Esophagus muscularis mucosa (tissue), 4 donors: ENCODE results near the gene BSN. TPM values are rescaled to one million over a fixed set of nuclear protein-coding genes. Genes with fewer than 3 reads are reported as not detected.

Experiments used
- DNase-seq: peaks from one replicate; pipeline ENCODE4 v3.0.0-alpha.2; 2017; ENCODE audit errors: extremely low spot score
- H3K27ac ChIP-seq, 4 donors: fragments of 200-600 bp; sonication (generic); replicated peaks in 1 of 4; 1 replicate in 3 of 4; 2 replicates in 1 of 4; pipeline ENCODE4 v1.5.1; 2016 to 2019; ENCODE audit warnings: mild to moderate bottlenecking in 1 of 4
- H3K27me3 ChIP-seq, 4 donors: fragments of 200-600 bp; sonication (generic); one replicate each; pipeline versions ENCODE4 v1.5.1 to v1.6.0; 2016 to 2019
- H3K36me3 ChIP-seq, 4 donors: fragments of 200-600 bp; sonication (generic); one replicate each; pipeline ENCODE4 v1.5.1; 2016 to 2019
- H3K4me1 ChIP-seq, 4 donors: fragments of 200-600 bp; sonication (generic); one replicate each; pipeline ENCODE4 v1.5.1; 2016 to 2019
- H3K4me3 ChIP-seq, 4 donors: fragments of 200-600 bp; sonication (generic); 1 replicate in 2 of 4; 2 replicates in 2 of 4; pipeline ENCODE4 v1.5.1; 2016 to 2019; ENCODE audit warnings: mild to moderate bottlenecking in 4 of 4, moderate library complexity in 1 of 4
- H3K9me3 ChIP-seq, 4 donors: fragments of 200-600 bp; sonication (generic); 1 replicate in 3 of 4; 2 replicates in 1 of 4; pipeline ENCODE4 v1.5.1; 2016 to 2019
- EP300 ChIP-seq: sonication (generic); formaldehyde crosslinking; IDR thresholded peaks from one replicate; pipeline ENCODE4 v1.6.1; 2017; ENCODE audit warnings: antibody characterized with exemption
- POLR2A ChIP-seq: fragments of 450-650 bp; IDR thresholded peaks from one replicate; pipeline ENCODE4 v1.6.1; 2017; ENCODE audit warnings: antibody characterized with exemption, moderate library complexity, mild to moderate bottlenecking, low read depth
- POLR2AphosphoS5 ChIP-seq, 2 donors: sonication (generic); formaldehyde crosslinking; IDR thresholded peaks; one replicate each; pipeline ENCODE4 v1.6.1; 2017; ENCODE audit warnings: antibody characterized with exemption in 2 of 2
- WGBS: methylation state at CpG from one replicate; pipeline ENCODE4 v1.1.5; 2018; 5-methylcytosine and 5-hydroxymethylcytosine counted together
- intact Hi-C: fragments of 100-400 bp; cut with DNase I; formaldehyde crosslinking; loops from one replicate; pipeline ENCODE4 v1.15.1; 2023
- total RNA-seq, 4 donors: library from RNA; depleted of rRNA; stranded (reverse); fragments of >200 nt; gene quantifications; one replicate each; pipeline versions ENCODE4 v1.1.0 to v1.2.1, GENCODE V29; 2016
- TF ChIP-seq, protein P1 (sequence below), 3 experiments: fragments of 200-600 bp in 2 of 3; fragments of 450-650 bp in 1 of 3; sonication (generic) in 2 of 3; IDR thresholded peaks; one replicate each; pipeline ENCODE4 v1.5.1; 2017 to 2019; ENCODE audit warnings: antibody characterized with exemption in 3 of 3, mild to moderate bottlenecking in 2 of 3, moderate library complexity in 1 of 3

Gene BSN
- total RNA-seq, 4 donors from 2014 or later: 0.42 to 1.7 (median 0.78) TPM

DNA sequence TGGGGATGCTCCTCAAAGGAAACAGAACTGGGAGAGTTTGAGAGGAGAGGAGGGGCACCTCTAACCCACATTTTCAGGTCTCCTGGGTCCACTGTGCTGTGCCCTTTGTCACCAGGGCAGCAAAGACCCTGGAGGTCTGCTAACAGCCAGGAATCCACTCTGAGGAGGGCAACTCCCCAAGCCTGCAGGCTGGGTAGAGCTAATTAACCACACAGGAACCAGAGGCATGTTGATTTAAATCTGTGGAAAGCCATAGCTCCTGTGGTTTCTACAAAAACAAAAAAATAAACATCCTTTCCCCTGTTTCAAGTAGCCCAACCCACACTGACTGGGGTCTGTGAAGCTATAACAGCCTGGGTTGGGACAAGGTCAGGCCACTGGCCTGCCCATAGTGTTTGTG is 2.2 kb upstream of the BSN start:
- intact Hi-C loops: no loop called here
- no peak overlapping the region for H3K27ac ChIP-seq
- no peaks in the 10 kb centered on the region for H3K9me3 ChIP-seq
- H3K4me1 ChIP-seq: peaks cover 15 to 23% (median 21%) of the 10 kb centered on the region in 4 donors
- no peaks in the 10 kb centered on the region for H3K36me3 ChIP-seq
- DNase-seq: no peak
- no peak overlapping the region for H3K4me3 ChIP-seq
- TF ChIP-seq EP300 (no peak), POLR2AphosphoS5 (IDR thresholded peaks at IDR 0.05) (no peak), POLR2A (no peak)
- TF ChIP-seq, protein P1, sequence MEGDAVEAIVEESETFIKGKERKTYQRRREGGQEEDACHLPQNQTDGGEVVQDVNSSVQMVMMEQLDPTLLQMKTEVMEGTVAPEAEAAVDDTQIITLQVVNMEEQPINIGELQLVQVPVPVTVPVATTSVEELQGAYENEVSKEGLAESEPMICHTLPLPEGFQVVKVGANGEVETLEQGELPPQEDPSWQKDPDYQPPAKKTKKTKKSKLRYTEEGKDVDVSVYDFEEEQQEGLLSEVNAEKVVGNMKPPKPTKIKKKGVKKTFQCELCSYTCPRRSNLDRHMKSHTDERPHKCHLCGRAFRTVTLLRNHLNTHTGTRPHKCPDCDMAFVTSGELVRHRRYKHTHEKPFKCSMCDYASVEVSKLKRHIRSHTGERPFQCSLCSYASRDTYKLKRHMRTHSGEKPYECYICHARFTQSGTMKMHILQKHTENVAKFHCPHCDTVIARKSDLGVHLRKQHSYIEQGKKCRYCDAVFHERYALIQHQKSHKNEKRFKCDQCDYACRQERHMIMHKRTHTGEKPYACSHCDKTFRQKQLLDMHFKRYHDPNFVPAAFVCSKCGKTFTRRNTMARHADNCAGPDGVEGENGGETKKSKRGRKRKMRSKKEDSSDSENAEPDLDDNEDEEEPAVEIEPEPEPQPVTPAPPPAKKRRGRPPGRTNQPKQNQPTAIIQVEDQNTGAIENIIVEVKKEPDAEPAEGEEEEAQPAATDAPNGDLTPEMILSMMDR (IDR thresholded peaks at IDR 0.05): no peak
- no peaks in the 10 kb centered on the region for H3K27me3 ChIP-seq

GRCh38 chr3:49553324-49553691 is 969 bp upstream of the BSN start:
- no peak for TF ChIP-seq EP300
- TF ChIP-seq POLR2AphosphoS5 (IDR thresholded peaks at IDR 0.05): no peak
- TF ChIP-seq POLR2A: no peak
- TF ChIP-seq, protein P1 (IDR thresholded peaks at IDR 0.05): no peak
- Histone ChIP-seq H3K4me3 (peak overlapping the region; percentile 71 to 86 (median 74)), H3K36me3 (no peaks in the 10 kb centered on the region), H3K9me3 (no peaks in the 10 kb centered on the region), H3K27me3 (no peaks in the 10 kb centered on the region), H3K4me1 (peaks cover 15 to 23% (median 21%) of the 10 kb centered on the region in 4 donors), H3K27ac (peak overlapping the region; percentile 78 to 85 (median 80))
- WGBS: 52% methylated on average over 8 of the region's 8 CpGs
- no peak for DNase-seq
- intact Hi-C loops: loop anchor here (1.0 kb wide), 1 partner anchor 11 kb away; no protein-coding TSS in a partner anchor

DNA sequence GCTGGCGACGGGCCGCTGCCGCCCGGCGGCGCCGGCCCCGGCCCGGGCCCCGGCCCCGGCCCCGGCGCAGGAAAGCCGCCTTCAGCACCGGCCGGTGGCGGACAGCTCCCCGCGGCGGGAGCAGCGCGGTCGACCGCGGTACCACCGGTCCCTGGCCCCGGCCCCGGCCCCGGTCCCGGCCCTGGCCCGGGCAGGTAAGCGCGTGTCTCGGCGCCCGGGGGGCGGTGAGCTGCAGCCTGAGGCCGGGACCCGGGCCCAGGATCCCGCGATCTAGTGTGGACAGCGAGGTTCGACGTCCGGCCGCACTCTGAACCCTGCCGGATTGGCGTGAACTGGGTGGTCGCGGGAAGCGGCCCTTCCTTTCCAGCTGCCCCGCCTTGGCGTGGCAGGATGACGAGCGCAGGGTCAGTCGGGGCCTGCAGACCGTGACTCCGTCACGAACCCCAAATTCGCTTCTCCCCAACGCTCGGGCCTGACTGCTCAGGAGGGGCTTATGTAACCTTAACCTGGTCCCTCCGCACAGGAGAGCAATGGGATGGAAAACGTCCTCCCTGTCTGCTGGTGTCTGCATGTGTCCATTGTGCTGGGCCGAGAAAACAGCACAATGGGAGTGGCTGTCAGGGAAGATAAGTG is 472 bp downstream of the BSN start:
- no peaks in the 10 kb centered on the region for H3K27me3 ChIP-seq
- no peaks in the 10 kb centered on the region for H3K9me3 ChIP-seq
- H3K36me3 ChIP-seq: no peaks in the 10 kb centered on the region
- no peak for TF ChIP-seq POLR2A
- no peak for TF ChIP-seq POLR2AphosphoS5 (IDR thresholded peaks at IDR 0.05)
- no peak for TF ChIP-seq EP300
- TF ChIP-seq, protein P1 (IDR thresholded peaks at IDR 0.05): no peak
- H3K4me3 ChIP-seq: peak overlapping the region; percentile 71 to 86 (median 74)
- H3K4me1 ChIP-seq: peaks cover 15 to 23% (median 21%) of the 10 kb centered on the region in 4 donors
- intact Hi-C loops: no loop called here
- DNase-seq: no peak
- H3K27ac ChIP-seq: peak overlapping the region in 1 of 4 donors; percentile 41
- WGBS: 2% methylated on average over 6 of the region's 66 CpGs

DNA sequence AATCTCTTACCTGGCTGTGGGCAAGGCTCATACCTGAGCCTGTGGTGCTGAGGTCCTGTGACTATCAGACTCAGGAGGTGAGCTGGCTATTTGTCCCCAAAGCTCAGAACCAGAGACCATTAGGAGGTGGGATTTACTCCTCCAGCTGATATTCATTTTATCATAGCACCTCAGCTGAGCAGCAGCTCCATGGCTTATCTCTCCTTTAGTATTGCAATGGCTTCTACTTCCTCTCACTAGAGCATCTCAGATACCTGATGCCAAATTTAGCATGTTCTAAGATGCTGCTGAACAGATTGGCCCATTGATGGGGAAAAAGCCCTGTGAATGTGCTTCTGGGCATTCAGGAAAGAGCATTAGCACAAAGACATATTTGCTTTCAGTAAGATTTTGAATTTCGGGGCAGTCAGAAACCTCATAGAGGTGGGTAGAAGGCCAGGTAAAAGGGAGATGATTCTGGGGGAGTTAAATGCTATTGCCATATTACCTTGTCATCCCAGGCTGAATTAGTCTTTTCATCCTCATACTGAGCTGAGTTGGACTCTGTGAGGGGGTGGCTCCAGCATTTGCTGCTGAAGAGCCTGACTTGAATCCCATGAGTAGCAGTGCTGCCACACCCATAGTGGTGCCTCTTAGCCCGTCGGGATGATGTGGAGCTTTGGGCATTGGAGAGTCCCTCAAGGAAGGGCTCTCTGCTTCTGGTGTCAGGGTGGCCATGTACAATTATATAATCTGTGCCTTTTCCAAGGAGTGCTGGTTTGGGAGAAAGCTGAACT is 2.4 kb downstream of the BSN start:
- Histone ChIP-seq H3K4me3 (no peak overlapping the region), H3K4me1 (peaks cover 15 to 23% (median 21%) of the 10 kb centered on the region in 4 donors), H3K36me3 (no peaks in the 10 kb centered on the region), H3K27ac (no peak overlapping the region), H3K27me3 (no peaks in the 10 kb centered on the region), H3K9me3 (no peaks in the 10 kb centered on the region)
- no peak for DNase-seq
- 100% methylated on average over 3 of the region's 3 CpGs for WGBS
- intact Hi-C loops: no loop called here
- TF ChIP-seq POLR2AphosphoS5 (IDR thresholded peaks at IDR 0.05) (no peak), EP300 (no peak), POLR2A (no peak)
- TF ChIP-seq, protein P1 (IDR thresholded peaks at IDR 0.05): no peak
